Immature natural killer cell (primary cell): ENCODE data around the gene VWA8. TPM values are rescaled to one million over a fixed set of nuclear protein-coding genes. Genes with fewer than 3 reads are reported as not detected.
"Not testable (repeated sequence)": the region's sequence is repeated elsewhere in the genome, so short reads cannot be mapped to it uniquely, and the experiment has no call there.

Source experiments
- DNase-seq, 3 donors: peaks; one replicate each; pipeline ENCODE4 v3.0.0; 2022; ENCODE audit warnings: mixed read lengths in 1 of 3
- H3K27ac Mint-ChIP-seq, 6 donors: one replicate each; pipeline ENCODE4 v1.8.0; 2020; ENCODE audit warnings: mixed read lengths in 6 of 6, mild to moderate bottlenecking in 5 of 6, inconsistent platforms in 4 of 6, moderate library complexity in 3 of 6
- H3K27me3 Mint-ChIP-seq, 3 donors: one replicate each; pipeline ENCODE4 v1.8.0; 2020 to 2021; ENCODE audit warnings: low read depth in 3 of 3, mild to moderate bottlenecking in 3 of 3, mixed read lengths in 3 of 3, moderate library complexity in 3 of 3, inconsistent platforms in 1 of 3
- H3K36me3 Mint-ChIP-seq, 3 donors: one replicate each; pipeline ENCODE4 v1.8.0; 2020; ENCODE audit warnings: mixed read lengths in 3 of 3, inconsistent platforms in 2 of 3, mild to moderate bottlenecking in 2 of 3
- H3K4me1 Mint-ChIP-seq, 2 donors: one replicate each; pipeline ENCODE4 v1.8.0; 2020; ENCODE audit warnings: inconsistent platforms in 2 of 2, mild to moderate bottlenecking in 2 of 2, mixed read lengths in 2 of 2, moderate library complexity in 1 of 2
- H3K4me3 Mint-ChIP-seq, 5 donors: one replicate each; pipeline ENCODE4 v1.8.0; 2020; ENCODE audit warnings: mild to moderate bottlenecking in 5 of 5, mixed read lengths in 5 of 5, inconsistent platforms in 3 of 5, moderate library complexity in 3 of 5
- H3K9me3 Mint-ChIP-seq, 6 donors: one replicate each; pipeline ENCODE4 v1.8.0; 2020; ENCODE audit warnings: mild to moderate bottlenecking in 6 of 6, mixed read lengths in 6 of 6, inconsistent platforms in 4 of 6, moderate library complexity in 3 of 6
- polyA plus RNA-seq, 3 donors: library from polyadenylated mRNA; unstranded; fragments of 300-500 nt; fragmentation: Illumina TruSeq; gene quantifications; one replicate each; pipeline ENCODE4 v1.2.3, GENCODE V29; 2021

Gene VWA8
- polyA plus RNA-seq, 3 donors from 2014 or later, result 3.0 to 4.9 (median 3.2) TPM

- Mint-ChIP-seq H3K36me3 (peaks cover 20 to 31% (median 26%) of the 10 kb centered on the region in 3 donors), H3K27ac (no peak overlapping the region)
These were observed 139.7 kb downstream of the VWA8 start for GRCh38 chr13:41821238-41821594.

GRCh38 chr13:41820581-41821237 is 140.2 kb downstream of the VWA8 start:
- DNase-seq, result no peak
- peaks cover 0 to 6% of the 10 kb centered on the region in 2 donors for H3K4me1 Mint-ChIP-seq
- H3K36me3 Mint-ChIP-seq, result peaks cover 23 to 33% (median 28%) of the 10 kb centered on the region in 3 donors
- no peak overlapping the region for H3K4me3 Mint-ChIP-seq
- H3K27me3 Mint-ChIP-seq, result no peaks in the 10 kb centered on the region
- H3K27ac Mint-ChIP-seq, result no peak overlapping the region
- H3K9me3 Mint-ChIP-seq, result no peaks in the 10 kb centered on the region

More at GRCh38 chr13:41821238-41821594, 139.7 kb downstream of the VWA8 start:
- Mint-ChIP-seq H3K4me1 (peaks cover 0 to 6% of the 10 kb centered on the region in 2 donors), H3K9me3 (no peaks in the 10 kb centered on the region), H3K27me3 (no peaks in the 10 kb centered on the region), H3K4me3 (no peak overlapping the region)
- DNase-seq, result no peak

GRCh38 chr13:41816057-41816456 is 144.9 kb downstream of the VWA8 start:
- peaks cover 30 to 42% (median 34%) of the 10 kb centered on the region in 3 donors for H3K36me3 Mint-ChIP-seq
- no peak for DNase-seq
- peaks cover 22 to 29% of the 10 kb centered on the region in 2 donors for H3K4me1 Mint-ChIP-seq
- peaks cover 0 to 1% (median 0%) of the 10 kb centered on the region in 3 donors for H3K27me3 Mint-ChIP-seq
- peak overlapping the region in 4 of 6 donors; percentile 0 to 63 (median 28) for H3K27ac Mint-ChIP-seq
- H3K9me3 Mint-ChIP-seq, result no peaks in the 10 kb centered on the region
- no peak overlapping the region for H3K4me3 Mint-ChIP-seq

GRCh38 chr13:41813426-41813825 is 147.5 kb downstream of the VWA8 start:
- Mint-ChIP-seq H3K27ac (peak overlapping the region; percentile 68 to 92 (median 86)), H3K36me3 (peaks cover 25 to 41% (median 38%) of the 10 kb centered on the region in 3 donors)

GRCh38 chr13:41812851-41813250 is 148.1 kb downstream of the VWA8 start:
- Mint-ChIP-seq H3K9me3 (no peaks in the 10 kb centered on the region), H3K4me3 (peak overlapping the region in 2 of 5 donors; percentile 14 to 15), H3K27ac (peak overlapping the region; percentile 68 to 92 (median 86)), H3K36me3 (peaks cover 25 to 47% (median 42%) of the 10 kb centered on the region in 3 donors), H3K4me1 (peaks cover 38 to 49% of the 10 kb centered on the region in 2 donors), H3K27me3 (peaks cover 0 to 3% (median 0%) of the 10 kb centered on the region in 3 donors)
- no peak for DNase-seq

More at GRCh38 chr13:41813426-41813825, 147.5 kb downstream of the VWA8 start:
- H3K4me3 Mint-ChIP-seq, result no peak overlapping the region
- no peak for DNase-seq
- H3K9me3 Mint-ChIP-seq, result no peaks in the 10 kb centered on the region
- H3K4me1 Mint-ChIP-seq, result peaks cover 38 to 49% of the 10 kb centered on the region in 2 donors
- peaks cover 0 to 3% (median 0%) of the 10 kb centered on the region in 3 donors for H3K27me3 Mint-ChIP-seq

GRCh38 chr13:41812237-41812636 is 148.7 kb downstream of the VWA8 start:
- Mint-ChIP-seq H3K4me1 (peaks cover 38 to 49% of the 10 kb centered on the region in 2 donors), H3K9me3 (no peaks in the 10 kb centered on the region), H3K4me3 (peak overlapping the region; percentile 68 to 86 (median 79)), H3K27me3 (peaks cover 0 to 3% (median 0%) of the 10 kb centered on the region in 3 donors), H3K27ac (peak overlapping the region; percentile 81 to 92 (median 91)), H3K36me3 (peaks cover 25 to 48% (median 45%) of the 10 kb centered on the region in 3 donors)
- no peak for DNase-seq

- Mint-ChIP-seq H3K4me3 (peak overlapping the region; percentile 68 to 86 (median 79)), H3K9me3 (no peaks in the 10 kb centered on the region), H3K27ac (peak overlapping the region; percentile 81 to 92 (median 91)), H3K27me3 (peaks cover 0 to 3% (median 0%) of the 10 kb centered on the region in 3 donors), H3K4me1 (peaks cover 38 to 49% of the 10 kb centered on the region in 2 donors), H3K36me3 (peaks cover 31 to 55% (median 50%) of the 10 kb centered on the region in 3 donors)
- DNase-seq, result peak; percentile 63 to 74 (median 70)
These were observed 149.3 kb downstream of the VWA8 start for GRCh38 chr13:41811588-41812021.

GRCh38 chr13:41809962-41810361 is 150.9 kb downstream of the VWA8 start:
- H3K4me1 Mint-ChIP-seq, result peaks cover 38 to 49% of the 10 kb centered on the region in 2 donors
- peaks cover 25 to 53% (median 46%) of the 10 kb centered on the region in 3 donors for H3K36me3 Mint-ChIP-seq
- no peaks in the 10 kb centered on the region for H3K9me3 Mint-ChIP-seq
- no peak for DNase-seq
- peak overlapping the region in 4 of 5 donors; percentile 46 to 63 (median 50) for H3K4me3 Mint-ChIP-seq
- peaks cover 0 to 3% (median 0%) of the 10 kb centered on the region in 3 donors for H3K27me3 Mint-ChIP-seq
- H3K27ac Mint-ChIP-seq, result peak overlapping the region; percentile 53 to 88 (median 68)

- not testable (repeated sequence) for H3K27ac Mint-ChIP-seq, DNase-seq, H3K9me3 Mint-ChIP-seq, H3K27me3 Mint-ChIP-seq, H3K4me3 Mint-ChIP-seq
- peaks cover 46 to 65% (median 58%) of the 10 kb centered on the region in 3 donors for H3K36me3 Mint-ChIP-seq
- H3K4me1 Mint-ChIP-seq, result peaks cover 3 to 11% of the 10 kb centered on the region in 2 donors
These were observed 157.5 kb downstream of the VWA8 start for GRCh38 chr13:41803445-41803735.

- H3K27ac Mint-ChIP-seq, result no peak overlapping the region
These were observed 158.0 kb downstream of the VWA8 start for GRCh38 chr13:41802684-41803444.

GRCh38 chr13:41802043-41802683 is 158.7 kb downstream of the VWA8 start:
- Mint-ChIP-seq H3K27me3 (no peaks in the 10 kb centered on the region), H3K4me3 (no peak overlapping the region), H3K9me3 (peaks cover 0 to 9% (median 7%) of the 10 kb centered on the region in 6 donors), H3K27ac (no peak overlapping the region), H3K36me3 (peaks cover 50 to 59% (median 57%) of the 10 kb centered on the region in 3 donors), H3K4me1 (peaks cover 3 to 11% of the 10 kb centered on the region in 2 donors)
- no peak for DNase-seq

More at GRCh38 chr13:41802684-41803444, 158.0 kb downstream of the VWA8 start:
- Mint-ChIP-seq H3K4me3 (no peak overlapping the region), H3K4me1 (peaks cover 3 to 11% of the 10 kb centered on the region in 2 donors), H3K36me3 (peaks cover 46 to 60% (median 57%) of the 10 kb centered on the region in 3 donors), H3K9me3 (peaks cover 0 to 9% (median 7%) of the 10 kb centered on the region in 6 donors), H3K27me3 (no peaks in the 10 kb centered on the region)
- DNase-seq, result no peak

- Mint-ChIP-seq H3K36me3 (peaks cover 0 to 22% (median 18%) of the 10 kb centered on the region in 3 donors), H3K27me3 (peaks cover 0 to 1% (median 0%) of the 10 kb centered on the region in 3 donors), H3K4me1 (no peaks in the 10 kb centered on the region), H3K4me3 (no peak overlapping the region), H3K27ac (no peak overlapping the region), H3K9me3 (peaks cover 0 to 2% (median 0%) of the 10 kb centered on the region in 6 donors)
- no peak for DNase-seq
These were observed 169.9 kb downstream of the VWA8 start for GRCh38 chr13:41791056-41791455.

GRCh38 chr13:41788552-41788951 is 172.4 kb downstream of the VWA8 start:
- Mint-ChIP-seq H3K36me3 (peaks cover 0 to 4% (median 0%) of the 10 kb centered on the region in 3 donors), H3K27ac (peak overlapping the region in 1 of 6 donors; percentile 1), H3K4me3 (no peak overlapping the region), H3K4me1 (no peaks in the 10 kb centered on the region), H3K9me3 (no peaks in the 10 kb centered on the region), H3K27me3 (no peaks in the 10 kb centered on the region)
- no peak for DNase-seq
